Activated effector memory CD4-positive, alpha-beta T cell treated with Interleukin-2 at 50 U/mL for 16 hours (primary cell): ENCODE results near the gene MCM9.

Experiments used
- DNase-seq: peaks from one replicate; pipeline ENCODE4 v3.0.0-alpha.2; 2020

The MCM9 gene

DNA sequence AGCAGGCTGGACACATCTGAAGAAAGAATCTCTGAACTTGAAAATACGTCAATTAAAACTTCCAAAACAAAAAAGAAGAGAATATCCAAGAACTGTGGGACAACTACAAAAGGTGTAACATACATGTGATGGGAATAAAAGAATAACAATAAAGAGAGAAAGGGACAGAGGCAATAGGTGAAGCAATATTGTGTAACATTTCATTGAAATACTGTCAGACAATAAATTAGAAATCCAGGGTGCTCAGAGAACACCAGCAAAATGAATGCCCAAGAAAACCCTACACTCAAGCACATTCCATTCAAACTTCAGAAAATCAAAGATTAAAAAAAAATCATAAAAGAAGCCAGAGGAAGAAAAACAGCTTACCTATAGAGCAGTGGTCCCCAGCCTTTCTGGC lies 74.6 kb downstream of the MCM9 start:
- DNase-seq: no peak

DNA sequence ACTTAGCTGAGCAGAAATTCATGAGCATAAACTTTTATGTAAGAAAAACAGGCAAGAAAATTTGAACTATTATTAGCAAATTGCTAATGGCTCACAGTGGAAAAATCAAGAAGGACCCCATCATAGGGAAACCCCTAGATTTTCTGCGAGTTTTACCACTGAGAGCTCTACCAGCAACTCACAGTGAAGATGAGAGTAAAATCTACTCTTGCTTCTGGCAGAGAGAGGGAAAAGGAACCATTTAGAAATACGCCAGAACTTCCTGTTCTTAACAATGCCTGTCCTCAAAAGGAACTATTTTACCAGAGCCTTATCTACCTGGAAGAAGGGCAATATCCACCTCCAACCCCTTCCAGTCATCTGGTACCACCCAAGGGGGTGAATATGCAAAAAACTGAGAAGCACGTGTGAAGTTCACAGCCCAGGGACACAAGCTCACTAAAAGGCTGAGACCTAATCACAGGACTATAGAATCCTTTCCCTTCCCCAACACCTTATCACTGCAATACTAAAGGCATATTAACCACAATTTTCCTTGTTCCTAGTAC lies 75.4 kb downstream of the MCM9 start:
- DNase-seq: no peak

DNA sequence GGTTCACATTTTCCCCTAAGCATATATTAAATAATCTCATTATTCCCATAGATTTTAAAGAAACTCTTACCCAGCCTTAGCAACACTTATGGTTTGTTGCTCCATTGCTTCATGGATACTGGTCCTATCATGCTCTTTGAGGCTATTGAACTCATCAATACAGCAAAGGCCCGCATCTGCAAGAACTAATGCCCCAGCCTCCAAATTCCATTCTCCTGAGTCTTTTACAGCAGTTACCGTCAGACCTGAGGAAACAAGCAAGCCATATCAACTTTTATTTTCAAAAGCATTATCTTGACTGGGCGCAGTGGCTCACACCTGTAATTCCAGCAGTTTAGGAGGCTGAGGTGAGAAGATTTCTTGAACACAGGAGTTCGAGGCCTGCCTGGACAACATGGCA lies 78.7 kb downstream of the MCM9 start:
- DNase-seq: no peak

DNA sequence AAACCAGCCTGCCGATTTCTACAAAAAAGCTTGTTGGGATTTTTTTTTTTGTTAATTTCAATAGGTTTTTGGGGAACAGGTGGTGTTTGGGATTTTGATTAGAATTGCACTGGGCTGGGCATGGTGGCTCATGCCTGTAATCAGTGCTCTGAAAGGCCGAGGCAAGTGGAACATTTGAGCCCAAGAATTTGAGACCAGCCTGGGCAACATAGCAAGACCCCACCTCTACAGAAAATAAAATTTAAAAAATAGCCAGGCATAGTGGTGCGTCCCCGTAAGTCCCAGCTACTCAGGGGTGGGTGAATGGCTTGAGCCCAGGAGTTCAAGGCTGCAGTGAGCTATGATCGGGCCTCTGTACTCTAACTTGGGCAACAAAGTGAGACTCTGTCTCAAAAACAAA lies 81.6 kb downstream of the MCM9 start:
- DNase-seq: no peak

DNA sequence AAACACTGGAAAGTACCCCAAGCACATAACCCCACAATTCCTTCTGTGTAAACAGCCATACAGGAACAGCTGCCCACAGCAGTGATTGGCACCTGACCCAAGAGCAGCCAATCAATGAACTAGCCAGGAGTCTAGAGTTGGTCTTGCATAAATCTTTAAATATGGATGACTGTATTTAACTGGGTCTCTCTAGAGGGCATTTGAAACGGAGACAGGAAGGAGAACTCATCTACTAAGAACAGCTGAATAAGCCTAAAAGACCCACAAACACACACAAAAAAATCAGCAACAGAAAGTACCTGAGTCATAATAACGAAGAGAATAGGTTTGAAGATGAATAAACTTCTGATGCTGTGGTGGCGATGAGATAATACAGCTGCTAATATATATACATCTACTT lies 90.0 kb downstream of the MCM9 start:
- no peak for DNase-seq

DNA sequence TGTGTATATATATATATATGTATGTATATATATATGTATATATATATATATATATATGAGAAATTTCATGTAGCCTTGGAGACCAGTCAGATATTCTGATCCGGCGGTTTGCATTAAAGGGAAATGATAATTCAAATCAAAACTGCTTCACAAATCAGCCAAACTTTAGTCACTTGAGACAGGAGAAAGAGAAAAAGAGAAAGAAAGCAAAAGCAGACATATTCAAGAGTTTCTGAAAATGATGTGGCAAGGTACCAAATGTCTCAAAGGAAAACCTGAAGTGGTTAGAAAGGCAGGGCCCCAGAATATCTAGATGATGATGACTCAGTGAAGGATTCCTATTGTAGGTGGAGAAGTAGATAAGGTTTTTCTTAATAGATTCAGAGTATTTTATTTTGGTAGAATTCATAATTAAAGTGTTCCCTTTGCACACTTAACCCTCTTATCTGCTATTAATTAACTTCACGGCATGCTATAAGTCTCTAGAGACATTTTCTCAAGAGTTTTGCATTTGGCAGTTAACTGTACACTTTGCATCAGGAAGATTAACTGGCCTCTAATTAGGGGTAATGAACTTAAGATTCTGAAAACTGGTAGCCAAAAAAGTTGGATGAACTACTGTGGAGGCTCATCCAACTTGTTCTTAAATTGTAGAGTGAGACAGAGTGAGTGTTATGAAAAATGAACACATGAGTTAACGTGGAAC lies 91.1 kb downstream of the MCM9 start:
- DNase-seq: no peak

DNA sequence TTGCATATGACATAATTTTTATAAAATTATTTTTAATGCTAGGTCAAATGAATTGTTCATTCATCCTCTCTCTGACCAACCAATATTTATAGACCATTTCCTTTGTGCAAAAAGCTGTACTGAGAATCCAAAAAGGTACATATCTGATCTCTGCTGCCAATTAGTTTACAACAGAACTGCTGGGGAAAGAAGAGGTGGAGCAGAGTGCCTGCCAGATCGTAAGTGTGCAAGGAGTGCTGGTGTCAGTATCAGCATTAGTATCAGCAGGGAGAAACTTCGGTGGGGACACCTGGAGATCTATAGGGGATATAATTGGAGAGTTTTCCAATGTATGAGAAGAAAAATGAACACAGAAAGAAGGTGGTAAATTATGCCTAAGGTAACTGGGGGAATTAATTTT lies 104.3 kb downstream of the MCM9 start:
- no peak for DNase-seq

DNA sequence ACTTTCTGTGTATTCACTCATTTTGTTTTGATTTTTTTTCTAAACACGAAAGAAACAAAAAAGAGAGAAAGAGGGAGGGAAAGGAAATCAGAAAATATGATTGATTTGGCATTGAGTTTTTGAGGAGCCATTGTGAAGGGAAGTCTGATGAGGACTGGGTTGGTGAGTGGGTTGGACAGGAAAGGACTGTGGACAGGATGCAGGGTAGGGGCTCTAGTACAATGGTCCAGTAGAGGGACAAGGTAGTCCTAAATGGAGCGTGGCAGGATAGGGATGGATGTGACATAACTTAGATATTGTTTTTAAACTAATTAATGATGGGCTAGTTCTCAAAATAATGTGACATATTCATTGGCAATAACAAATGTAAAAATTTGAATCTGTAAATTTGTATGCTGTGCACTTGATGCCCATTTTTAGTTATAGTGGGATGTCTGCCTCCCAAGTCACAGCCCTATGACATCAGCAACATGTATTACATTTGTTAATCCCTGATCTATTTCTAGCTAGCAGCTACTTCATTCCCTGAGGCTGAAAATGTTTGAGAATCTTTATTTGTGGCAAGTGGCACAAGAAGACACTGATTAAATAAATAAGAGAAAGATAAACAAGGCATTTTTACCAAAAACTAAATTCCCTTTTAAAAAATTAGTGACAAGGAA lies 105.0 kb downstream of the MCM9 start:
- DNase-seq: no peak

DNA sequence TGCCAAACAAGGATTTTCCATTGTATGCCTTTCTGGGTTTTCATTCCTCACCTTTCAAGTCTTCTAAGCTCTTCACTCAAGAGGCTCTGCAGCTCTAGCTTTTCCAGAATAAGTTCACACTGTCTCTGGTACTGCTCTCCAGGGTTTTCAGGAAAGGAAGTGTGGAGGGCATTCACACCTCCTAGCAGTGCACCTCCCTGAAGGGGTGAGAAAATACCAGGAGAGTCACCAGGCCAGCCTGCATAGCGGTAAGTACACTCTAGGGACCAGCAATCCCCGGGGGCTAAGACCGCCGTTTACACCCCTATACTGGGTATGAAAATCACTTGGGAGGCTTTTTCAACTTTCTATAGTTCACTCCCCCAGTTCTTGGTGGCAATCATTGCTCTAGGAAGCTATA lies 108.9 kb downstream of the MCM9 start:
- no peak for DNase-seq

DNA sequence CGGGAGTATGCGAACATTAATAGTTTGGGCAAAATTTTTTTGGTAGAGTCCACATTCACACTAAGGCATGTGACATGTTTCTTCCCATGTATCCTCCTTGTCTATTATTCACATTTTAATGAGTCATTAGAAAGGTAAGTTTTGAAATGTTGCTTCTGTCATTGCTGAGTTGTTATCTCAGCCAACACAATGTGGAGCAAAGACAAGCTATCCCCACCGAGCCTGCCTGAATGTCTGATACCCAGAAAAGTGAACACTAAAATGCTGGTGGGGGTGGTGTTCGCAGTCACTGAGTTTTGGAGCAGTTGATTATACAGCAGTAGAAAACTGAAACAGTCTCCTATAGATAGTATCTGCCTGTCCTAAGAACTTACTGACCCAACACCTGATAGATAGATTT lies 109.3 kb downstream of the MCM9 start:
- no peak for DNase-seq

DNA sequence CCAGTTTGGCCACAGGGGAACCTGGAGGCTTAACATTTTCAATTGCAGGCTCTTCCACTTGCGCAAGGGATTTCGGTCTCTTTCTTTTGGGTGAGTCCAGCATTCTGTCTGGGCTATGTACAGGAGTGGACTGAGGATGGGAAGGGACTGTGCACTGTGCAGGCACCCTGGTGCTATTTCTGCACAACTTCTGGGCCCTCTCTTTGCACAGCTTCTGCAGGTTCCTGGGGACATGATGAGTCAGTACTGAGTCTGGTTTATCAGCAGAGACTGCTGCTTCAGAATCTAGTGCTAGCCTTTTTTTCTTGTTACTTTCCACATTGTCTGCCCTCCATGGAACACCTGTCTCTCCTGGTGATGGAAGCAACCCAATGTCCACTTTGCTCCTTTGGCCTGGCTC lies 119.5 kb downstream of the MCM9 start:
- DNase-seq: no peak

DNA sequence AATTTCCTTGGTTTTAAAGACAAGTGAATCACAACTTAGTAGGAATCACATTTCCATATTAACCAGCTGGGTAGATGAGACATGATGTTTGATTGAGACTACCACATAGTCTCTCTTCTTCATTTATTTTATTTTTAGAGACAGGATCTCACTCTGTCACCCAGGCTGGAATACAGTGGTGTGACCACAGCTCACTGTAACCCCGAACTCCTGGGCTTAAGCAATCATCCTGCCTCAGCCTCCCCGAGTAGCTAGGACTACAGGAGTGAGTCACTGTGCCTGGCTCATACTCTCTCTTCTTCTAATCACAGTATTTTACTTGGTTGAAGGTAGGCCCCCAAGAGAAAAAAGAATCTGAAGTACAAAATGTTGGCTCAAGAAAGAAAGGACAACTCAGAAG lies 121.2 kb downstream of the MCM9 start:
- DNase-seq: no peak

DNA sequence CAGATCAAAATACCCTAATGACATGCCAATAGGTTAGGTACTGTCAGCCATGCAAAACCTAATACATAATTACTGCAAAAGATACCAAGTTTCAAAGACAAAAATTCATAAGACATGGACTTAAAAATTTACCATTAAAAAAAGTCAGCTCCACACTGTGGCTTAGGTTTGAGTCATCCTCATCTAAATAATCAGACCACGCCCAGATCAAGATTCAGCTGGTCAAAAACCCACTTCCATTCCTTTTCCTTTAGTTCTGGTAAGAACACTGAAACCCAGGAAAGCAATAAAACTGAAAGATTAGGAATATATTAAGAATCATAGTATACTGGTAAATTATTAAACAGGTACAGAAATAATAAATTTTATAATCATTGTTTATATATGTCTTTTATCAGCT lies 122.0 kb downstream of the MCM9 start:
- no peak for DNase-seq

DNA sequence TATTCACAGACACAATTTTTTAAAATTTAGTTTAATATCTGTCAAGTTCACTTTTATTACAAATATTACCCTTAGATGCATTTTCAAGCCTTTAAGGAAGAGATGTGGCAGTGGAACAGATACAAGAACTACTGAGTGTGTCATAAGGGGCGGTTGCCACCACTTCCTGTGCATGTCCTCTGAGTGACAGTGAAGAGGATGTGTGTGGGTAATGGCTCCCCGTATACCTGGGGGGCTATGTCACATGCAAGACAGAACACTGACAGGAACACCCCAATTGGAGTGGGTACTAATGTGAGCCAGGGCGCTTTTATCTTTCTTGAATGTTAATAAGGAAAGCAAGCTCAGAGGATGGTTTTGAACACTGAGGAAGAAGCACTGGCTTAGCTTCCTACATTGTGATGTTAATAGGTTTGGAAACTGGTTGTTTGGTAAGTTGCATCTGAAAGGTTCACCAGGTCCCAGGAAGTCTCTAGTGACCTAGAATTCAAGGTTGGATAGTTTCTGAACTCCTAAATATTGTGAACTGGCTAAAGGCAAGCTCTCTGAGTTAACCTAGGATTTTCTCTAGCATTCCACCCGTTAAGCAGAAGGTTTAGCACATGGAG lies 124.4 kb downstream of the MCM9 start:
- DNase-seq: peak; percentile 60

DNA sequence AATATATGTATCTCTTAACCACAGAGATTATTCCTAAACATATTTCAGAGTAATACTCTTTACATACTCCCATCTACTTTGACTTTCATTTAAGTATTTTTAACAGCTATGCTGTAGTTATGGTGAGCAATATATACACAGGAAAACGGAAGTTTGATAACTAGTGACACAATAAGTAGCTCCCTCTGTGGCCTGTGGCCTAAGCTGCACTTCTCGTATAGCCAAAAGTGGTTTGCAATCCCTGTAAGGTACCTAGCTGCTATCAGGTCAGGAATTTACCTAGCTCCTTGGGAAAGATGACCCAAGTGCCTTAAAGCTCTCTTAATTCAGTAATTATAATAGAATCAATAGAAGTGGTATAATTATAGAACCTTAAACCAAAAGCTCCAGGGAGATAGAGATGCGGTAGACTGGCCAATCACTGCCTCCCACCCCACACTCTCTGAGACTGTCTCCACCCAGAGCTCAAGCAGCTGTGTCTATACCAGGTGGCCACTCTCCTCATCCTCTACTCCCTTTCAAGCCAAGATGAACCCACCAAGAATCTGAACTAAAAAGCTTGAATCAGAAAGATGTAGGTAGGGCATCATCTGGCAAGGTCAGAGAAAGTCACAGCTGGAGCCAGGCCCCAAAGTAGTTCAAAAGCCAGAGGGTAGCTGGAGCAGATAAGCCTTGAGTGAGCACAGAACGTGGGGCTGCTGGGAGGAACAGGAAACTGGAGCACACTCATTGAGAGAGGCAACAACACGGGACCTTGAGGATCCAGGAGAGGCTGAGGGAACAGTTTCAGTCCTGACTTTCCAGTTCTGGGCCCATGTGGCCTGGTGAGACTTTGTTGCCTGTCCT lies 125.9 kb downstream of the MCM9 start:
- no peak for DNase-seq

DNA sequence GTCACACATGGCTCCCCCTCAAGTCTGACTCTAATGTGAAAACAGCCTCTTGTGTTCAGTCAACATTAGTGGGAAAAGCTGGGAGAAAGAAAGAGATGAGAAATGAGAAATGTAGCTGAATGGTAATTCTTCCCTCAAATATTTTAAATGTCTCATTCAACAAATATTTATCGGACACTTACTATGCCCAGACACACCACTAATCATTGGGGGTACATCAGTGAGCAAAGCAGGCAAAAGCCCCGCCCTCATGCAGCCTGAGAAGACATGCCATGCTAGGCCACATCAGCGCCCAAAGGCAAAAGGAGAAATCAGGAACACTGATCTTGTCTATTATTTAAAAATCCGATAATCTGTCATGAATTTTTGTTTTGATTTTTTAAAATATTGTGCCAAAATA lies 130.9 kb downstream of the MCM9 start:
- DNase-seq: no peak

DNA sequence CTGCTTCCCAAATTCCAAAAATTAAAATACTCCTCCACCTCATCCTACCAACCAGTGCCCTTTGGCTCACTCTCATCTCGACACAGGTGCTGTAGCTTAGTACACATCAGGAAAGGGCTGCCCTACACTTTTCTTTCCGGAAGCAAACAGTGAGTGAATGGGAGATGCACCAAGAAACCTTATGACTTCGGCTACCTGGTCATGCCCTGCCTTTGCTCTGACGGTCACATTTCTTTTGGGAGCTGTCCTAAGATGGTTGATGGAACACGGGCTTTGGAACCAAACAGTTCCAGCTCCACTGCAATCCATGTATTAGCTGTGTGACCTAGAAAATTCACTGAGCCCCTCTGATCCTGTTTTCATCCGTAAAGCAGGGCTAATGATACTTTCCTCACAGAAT lies 133.7 kb downstream of the MCM9 start:
- no peak for DNase-seq

DNA sequence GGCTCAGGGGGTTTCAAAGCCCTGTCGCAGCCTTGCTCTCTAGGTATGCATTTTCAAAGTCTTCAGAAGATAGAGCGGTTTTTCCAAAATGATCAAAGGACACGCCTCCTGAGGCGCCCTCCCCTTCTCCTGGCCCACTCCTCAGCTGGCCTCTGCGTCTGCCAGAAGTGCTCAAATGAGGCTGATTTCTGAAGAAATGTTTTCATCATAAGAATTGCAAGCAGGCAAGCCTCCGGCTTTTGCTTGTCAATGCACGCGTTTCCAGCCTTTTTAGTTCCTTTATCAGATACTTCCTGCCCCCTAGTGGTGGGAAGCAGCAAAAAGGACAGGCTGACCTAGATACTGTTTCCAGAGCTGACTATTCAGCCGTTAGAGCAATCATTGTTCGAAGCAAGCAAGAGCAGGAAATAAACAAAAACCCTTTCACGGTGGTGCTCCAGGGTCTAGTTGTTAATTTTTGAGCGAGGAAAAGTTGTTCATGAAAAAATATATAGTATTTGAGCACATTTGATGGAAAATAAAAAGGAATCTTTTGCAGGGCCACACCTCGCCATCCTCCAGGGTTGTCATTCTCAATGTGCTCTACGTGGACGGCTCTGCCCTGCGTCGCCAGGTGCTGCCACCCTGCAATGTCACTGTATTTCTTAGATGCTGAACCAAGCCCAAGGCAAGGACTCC lies 134.4 kb downstream of the MCM9 start:
- peak; percentile 75 for DNase-seq

DNA sequence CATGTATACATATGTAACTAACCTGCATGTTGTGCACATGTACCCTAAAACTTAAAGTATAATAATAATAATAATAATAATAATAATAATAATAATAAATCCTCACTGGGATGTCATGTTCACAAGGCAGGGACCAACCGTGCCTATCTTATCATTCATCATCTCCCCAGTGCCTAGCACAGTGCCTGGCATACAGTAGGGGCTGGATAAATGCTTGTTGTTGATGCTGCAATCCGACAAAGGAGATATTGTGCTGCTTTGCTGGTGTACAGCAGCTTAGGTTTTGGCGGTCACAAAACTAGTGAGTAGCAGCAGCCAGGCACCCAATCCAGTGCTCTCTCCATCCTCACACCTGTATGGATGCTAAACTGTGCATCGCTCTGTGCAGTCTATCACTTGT lies 135.1 kb downstream of the MCM9 start:
- no peak for DNase-seq

DNA sequence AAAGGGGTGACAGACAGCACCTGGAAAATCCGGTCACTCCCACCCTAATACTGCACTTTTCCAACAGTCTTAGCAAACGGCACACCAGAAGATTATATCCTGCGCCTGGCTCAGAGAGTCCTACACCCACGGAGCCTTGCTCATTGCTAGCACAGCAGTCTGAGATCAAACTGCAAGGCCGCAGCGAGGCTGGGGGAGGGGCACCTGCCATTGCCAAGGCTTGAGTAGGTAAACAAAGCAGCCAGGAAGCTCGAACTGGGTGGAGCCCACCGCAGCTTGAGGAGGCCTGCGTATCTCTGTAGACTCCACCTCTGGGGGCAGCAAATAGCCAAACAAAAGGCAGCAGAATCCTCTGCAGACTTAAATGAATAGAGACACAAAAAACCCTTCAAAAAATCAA lies 138.4 kb downstream of the MCM9 start:
- DNase-seq: peak; percentile 90

DNA sequence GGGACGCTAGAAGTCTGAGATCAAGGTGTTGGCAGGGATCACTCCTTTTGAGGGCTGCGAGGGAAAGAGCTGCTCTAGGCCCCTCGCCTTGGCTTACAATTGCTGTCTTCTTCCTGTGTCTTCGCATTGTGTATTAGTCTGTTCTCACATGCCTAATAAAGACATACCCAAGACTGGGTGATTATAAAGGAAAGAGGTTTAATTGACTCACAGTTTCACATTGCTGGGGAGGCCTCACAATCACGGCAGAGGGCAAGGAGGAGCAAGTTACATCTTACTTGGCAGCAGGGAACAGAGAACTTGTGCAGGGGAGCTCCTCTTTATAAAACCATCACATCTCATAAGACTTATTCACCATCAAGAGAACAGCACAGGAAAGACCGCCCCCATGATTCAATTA lies 143.5 kb downstream of the MCM9 start:
- no peak for DNase-seq

DNA sequence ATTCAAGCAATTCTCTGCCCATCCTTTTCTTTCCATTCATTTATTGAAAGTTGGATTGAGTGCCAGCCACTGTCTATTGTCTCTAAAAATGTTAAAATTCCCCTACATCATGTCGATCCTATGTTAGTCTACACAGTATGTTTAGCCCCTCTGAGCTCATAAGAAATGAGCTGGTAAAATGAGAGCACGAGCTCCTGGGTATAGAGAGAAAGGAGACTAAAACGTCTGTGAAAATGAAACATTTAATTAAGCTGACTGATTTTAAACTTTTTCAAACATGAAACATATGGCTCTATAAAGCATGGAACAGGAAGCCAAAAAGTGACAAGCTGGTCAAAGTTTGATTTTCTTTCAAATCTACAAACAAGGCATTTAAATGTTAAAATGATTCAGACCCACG lies 145.0 kb downstream of the MCM9 start:
- DNase-seq: no peak

DNA sequence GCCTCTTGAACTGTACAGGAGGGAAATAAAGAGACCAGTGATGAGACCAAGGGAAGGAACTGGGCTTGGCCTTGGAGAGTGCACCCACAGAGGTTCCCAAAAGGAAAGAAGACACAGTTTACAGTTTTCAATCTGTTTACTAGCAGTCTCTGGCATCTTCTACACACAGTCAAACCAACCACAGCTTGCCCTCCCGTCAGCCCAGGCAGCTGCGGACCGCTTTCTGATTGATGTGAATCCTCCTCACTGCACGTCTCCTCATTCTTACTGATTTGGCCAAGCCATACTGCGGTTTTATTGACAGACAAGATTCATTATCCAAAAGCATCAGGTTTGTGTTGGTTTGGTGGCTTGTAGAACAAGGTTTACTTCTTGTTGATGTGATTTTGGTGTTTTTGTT lies 145.5 kb downstream of the MCM9 start:
- DNase-seq: no peak
